Omental fat pad (tissue), 4 donors: ENCODE data around the gene OCIAD2. TPM values are rescaled to one million over a fixed set of nuclear protein-coding genes. Genes with fewer than 3 reads are reported as not detected.
"Not testable (repeated sequence)": the region's sequence is repeated elsewhere in the genome, so short reads cannot be mapped to it uniquely, and the experiment has no call there.

Source experiments
- ATAC-seq: fragments of 150-250 bp; one replicate; pipeline ENCODE4 v1.9.1; 2016; ENCODE audit warnings: mild to moderate bottlenecking, moderate library complexity; ENCODE audit not compliant: low FRiP score
- DNase-seq: peaks from one replicate; pipeline ENCODE4 v3.0.0-alpha.2; 2019; ENCODE audit warnings: low spot score
- CTCF ChIP-seq, 3 donors: fragments of 450-650 bp; IDR thresholded peaks; one replicate each; pipeline ENCODE4 v1.5.1; 2016 to 2017; ENCODE audit warnings: antibody characterized with exemption in 3 of 3, mild to moderate bottlenecking in 3 of 3, moderate library complexity in 2 of 3
- total RNA-seq, 4 donors: library from RNA; depleted of rRNA; stranded (reverse); fragments of >200 nt; gene quantifications; one replicate each; pipeline ENCODE4 v1.1.0, GENCODE V29; 2016

Gene OCIAD2
- total RNA-seq, 4 donors from 2014 or later: 2.8 to 24.3 (median 4.5) TPM

GRCh38 chr4:48930654-48931053, 24.1 kb upstream of the OCIAD2 start:
- DNase-seq (no peak), ATAC-seq (no peak)
- TF ChIP-seq CTCF (IDR thresholded peaks at IDR 0.05): no peak

- no peak for DNase-seq
- ATAC-seq: no peak
- TF ChIP-seq CTCF (IDR thresholded peaks at IDR 0.05): no peak
Measured at GRCh38 chr4:48924416-48924815, 17.8 kb upstream of the OCIAD2 start.

- not testable (repeated sequence) for DNase-seq, ATAC-seq
Measured at GRCh38 chr4:48923065-48923464, 16.5 kb upstream of the OCIAD2 start.

- DNase-seq (no peak), ATAC-seq (no peak)
- no peak for TF ChIP-seq CTCF (IDR thresholded peaks at IDR 0.05)
Measured at GRCh38 chr4:48914311-48914710, 7.7 kb upstream of the OCIAD2 start.

GRCh38 chr4:48913346-48913745, 6.8 kb upstream of the OCIAD2 start:
- no peak for ATAC-seq
- TF ChIP-seq CTCF (IDR thresholded peaks at IDR 0.05): no peak
- DNase-seq: no peak

GRCh38 chr4:48912349-48912748, 5.8 kb upstream of the OCIAD2 start:
- DNase-seq (no peak), ATAC-seq (no peak)
- no peak for TF ChIP-seq CTCF (IDR thresholded peaks at IDR 0.05)

GRCh38 chr4:48910511-48910910, 3.9 kb upstream of the OCIAD2 start:
- no peak for ATAC-seq
- DNase-seq: no peak
- no peak for TF ChIP-seq CTCF (IDR thresholded peaks at IDR 0.05)

- TF ChIP-seq CTCF (IDR thresholded peaks at IDR 0.05): no peak
- DNase-seq (no peak), ATAC-seq (peak; percentile 81)
Measured at GRCh38 chr4:48909697-48910096, 3.1 kb upstream of the OCIAD2 start.
